ENCODE results near the gene CCL7. TPM values are rescaled to one million over a fixed set of nuclear protein-coding genes. Genes with fewer than 3 reads are reported as not detected.

Gene CCL7
- total RNA-seq, 1 donor from 2014 or later: not detected

- Mint-ChIP-seq H3K36me3 (ENCODE audit: low read depth) (no peaks in the 10 kb centered on the region), H3K27ac (ENCODE audit: unreplicated experiment) (no peak overlapping the region), H3K4me3 (no peak overlapping the region), H3K4me1 (no peaks in the 10 kb centered on the region), H3K9me3 (no peaks in the 10 kb centered on the region), H3K27me3 (ENCODE audit: low read depth) (peaks cover 51% of the 10 kb centered on the region)
- DNase-seq (ENCODE audit: low read depth, low spot score): no peak
- no peak for TF ChIP-seq CTCF (conservative IDR thresholded peaks at IDR 0.05)
These were observed 42.1 kb downstream of the CCL7 start for GRCh38 chr17:34312080-34312479.

- DNase-seq (ENCODE audit: low read depth, low spot score): no peak
- Mint-ChIP-seq H3K27ac (ENCODE audit: unreplicated experiment) (no peak overlapping the region), H3K4me3 (no peak overlapping the region), H3K4me1 (no peaks in the 10 kb centered on the region), H3K27me3 (ENCODE audit: low read depth) (peaks cover 41% of the 10 kb centered on the region), H3K9me3 (no peaks in the 10 kb centered on the region), H3K36me3 (ENCODE audit: low read depth) (no peaks in the 10 kb centered on the region)
- no peak for TF ChIP-seq CTCF (conservative IDR thresholded peaks at IDR 0.05)
These were observed 43.1 kb downstream of the CCL7 start for GRCh38 chr17:34313164-34313563.

- no peaks in the 10 kb centered on the region for H3K36me3 Mint-ChIP-seq (ENCODE audit: low read depth)
- H3K4me3 Mint-ChIP-seq: no peak overlapping the region
- DNase-seq (ENCODE audit: low read depth, low spot score): no peak
- peaks cover 1% of the 10 kb centered on the region for H3K4me1 Mint-ChIP-seq
- H3K27ac Mint-ChIP-seq (ENCODE audit: unreplicated experiment): no peak overlapping the region
- H3K27me3 Mint-ChIP-seq (ENCODE audit: low read depth): peaks cover 36% of the 10 kb centered on the region
- no peaks in the 10 kb centered on the region for H3K9me3 Mint-ChIP-seq
- TF ChIP-seq CTCF (conservative IDR thresholded peaks at IDR 0.05): no peak
These were observed 44.3 kb downstream of the CCL7 start for GRCh38 chr17:34314279-34314678.

- Mint-ChIP-seq H3K27ac (ENCODE audit: unreplicated experiment) (no peak overlapping the region), H3K9me3 (peaks cover 2% of the 10 kb centered on the region), H3K27me3 (ENCODE audit: low read depth) (peaks cover 18% of the 10 kb centered on the region), H3K36me3 (ENCODE audit: low read depth) (no peaks in the 10 kb centered on the region), H3K4me1 (peaks cover 12% of the 10 kb centered on the region), H3K4me3 (no peak overlapping the region)
- DNase-seq (ENCODE audit: low read depth, low spot score): no peak
- TF ChIP-seq CTCF (conservative IDR thresholded peaks at IDR 0.05): peak; percentile 27
These were observed 48.5 kb downstream of the CCL7 start for GRCh38 chr17:34318474-34318873.

GRCh38 chr17:34319039-34319483 lies 49.0 kb downstream of the CCL7 start, which contains the start of gene CCL8:
CCL8 (plus strand) TSS chr17:34319435; CDS start chr17:34319502, 67 bp downstream.
- Mint-ChIP-seq H3K4me3 (no peak within 1 kb of the TSS), H3K36me3 (ENCODE audit: low read depth) (no peaks in the 10 kb centered on the region), H3K9me3 (peaks cover 5% of the 10 kb centered on the region), H3K27me3 (ENCODE audit: low read depth) (peaks cover 13% of the 10 kb centered on the region), H3K4me1 (peaks cover 12% of the 10 kb centered on the region), H3K27ac (ENCODE audit: unreplicated experiment) (no peak within 1 kb of the TSS)
- DNase-seq (ENCODE audit: low read depth, low spot score): no peak
- no peak for TF ChIP-seq CTCF (conservative IDR thresholded peaks at IDR 0.05)

Other genes with a start within 250 kb of the CCL7 start
- 3.5 and 3.9 TPM in 2 replicates for gene CCL2, start 14.9 kb upstream of the CCL7 start, total RNA-seq
- not detected in 2 replicates for gene CCL11, start 15.5 kb downstream of the CCL7 start, total RNA-seq
- not detected in 2 replicates for gene CCL8, start 49.2 kb downstream of the CCL7 start, total RNA-seq
- not detected in 2 replicates for gene CCL13, start 86.3 kb downstream of the CCL7 start, total RNA-seq
- not detected in 2 replicates for gene CCL1, start 93.0 kb downstream of the CCL7 start, total RNA-seq

All from neural crest cell (in vitro differentiated cells).